Gastrocnemius medialis (tissue), 4 donors: ENCODE data around the gene ACVR1C. TPM values are rescaled to one million over a fixed set of nuclear protein-coding genes. Genes with fewer than 3 reads are reported as not detected.

Experiments used
- ATAC-seq, 2 donors: fragments of 150-250 bp; one replicate each; pipeline ENCODE4 v1.9.1; 2016
- DNase-seq, 2 donors: peaks; one replicate each; pipeline ENCODE4 v3.0.0-alpha.2; 2019
- H3K27ac ChIP-seq, 4 donors: fragments of 200-600 bp; sonication (generic); 1 replicate in 1 of 4; 2 replicates in 3 of 4; pipeline ENCODE4 v1.5.1; 2016 to 2018; ENCODE audit warnings: mild to moderate bottlenecking in 2 of 4, moderate library complexity in 1 of 4
- H3K27me3 ChIP-seq, 3 donors: fragments of 200-600 bp; sonication (generic) in 2 of 3; 1 replicate in 1 of 3; 2 replicates in 2 of 3; pipeline versions ENCODE4 v1.5.1 to v1.6.0; 2016 to 2019; ENCODE audit warnings: mild to moderate bottlenecking in 1 of 3, moderate library complexity in 1 of 3
- H3K36me3 ChIP-seq, 2 donors: fragments of 200-600 bp; sonication (generic) in 1 of 2; one replicate each; pipeline ENCODE4 v1.5.1; 2017 to 2018
- H3K4me1 ChIP-seq, 2 donors: fragments of 200-600 bp; sonication (generic) in 1 of 2; one replicate each; pipeline ENCODE4 v1.5.1; 2016 to 2017; ENCODE audit warnings: mild to moderate bottlenecking in 2 of 2
- H3K4me3 ChIP-seq, 4 donors: fragments of 200-600 bp; sonication (generic) in 3 of 4; 1 replicate in 1 of 4; 2 replicates in 3 of 4; pipeline ENCODE4 v1.5.1; 2016 to 2019; ENCODE audit warnings: mild to moderate bottlenecking in 2 of 4
- H3K9me3 ChIP-seq, 3 donors: fragments of 200-600 bp; sonication (generic) in 2 of 3; 1 replicate in 1 of 3; 2 replicates in 2 of 3; pipeline ENCODE4 v1.5.1; 2016 to 2019
- POLR2A ChIP-seq, 2 donors: fragments of 450-650 bp; IDR thresholded peaks; one replicate each; pipeline ENCODE4 v1.6.1; 2017; ENCODE audit warnings: antibody characterized with exemption in 2 of 2, mild to moderate bottlenecking in 2 of 2, moderate library complexity in 2 of 2
- in situ Hi-C, 4 donors: fragments of 200-750 bp; cut with MboI; loops; one replicate each; pipeline versions ENCODE4 v1.15.0 to v1.8.0; 2017; ENCODE audit warnings: low sequenced_read_pairs in 4 of 4
- intact Hi-C: fragments of 100-400 bp; cut with DNase I; formaldehyde crosslinking; loops from one replicate; pipeline ENCODE4 v1.15.1; 2023; ENCODE audit warnings: low total_unique reads
- total RNA-seq, 4 donors: library from RNA; depleted of rRNA; stranded (reverse); fragments of >200 nt; gene quantifications; one replicate each; pipeline versions ENCODE4 v1.1.0 to v1.2.3, GENCODE V29; 2016
- TF ChIP-seq, protein P1 (sequence below), 5 experiments: fragments of 450-650 bp in 3 of 5; fragments of 200-600 bp in 2 of 5; sonication (generic) in 2 of 5; IDR thresholded peaks in 4 of 5; conservative IDR thresholded peaks in 1 of 5; 1 replicate in 4 of 5; 2 replicates in 1 of 5; pipeline ENCODE4 v1.5.1; 2016 to 2019; ENCODE audit warnings: antibody characterized with exemption in 5 of 5, mild to moderate bottlenecking in 3 of 5, moderate library complexity in 3 of 5

The ACVR1C gene
- total RNA-seq, 4 donors from 2014 or later, result 0.46 to 2.1 (median 0.90) TPM

DNA sequence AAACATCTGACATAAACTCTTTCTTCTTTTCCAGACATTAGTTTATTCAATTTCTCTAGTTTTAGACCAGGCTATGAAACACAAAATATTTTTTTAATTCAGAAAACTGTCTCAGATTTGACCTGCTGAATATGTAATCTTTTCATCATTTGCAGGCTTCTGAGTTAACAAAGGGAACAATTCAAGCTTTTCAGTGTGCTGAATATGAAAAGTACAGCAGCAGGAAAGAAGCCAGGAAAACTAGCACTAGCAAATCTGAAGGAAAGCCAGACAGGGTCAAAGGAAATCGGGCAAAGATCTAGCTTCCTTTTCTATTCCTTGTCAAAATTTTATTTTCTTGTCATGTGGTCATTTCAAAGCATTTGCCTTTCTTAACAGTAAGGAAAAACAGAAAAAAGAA lies 35.3 kb downstream of the ACVR1C start:
- no peaks in the 10 kb centered on the region for H3K9me3 ChIP-seq
- no peaks in the 10 kb centered on the region for H3K4me1 ChIP-seq
- peaks cover 2 to 8% (median 8%) of the 10 kb centered on the region in 3 donors for H3K27me3 ChIP-seq
- in situ Hi-C loops (no loop called here), intact Hi-C loops (no loop called here)
- no peak overlapping the region for H3K4me3 ChIP-seq
- H3K27ac ChIP-seq, result no peak overlapping the region
- TF ChIP-seq POLR2A (IDR thresholded peaks at IDR 0.05), result no peak
- TF ChIP-seq, protein P1, sequence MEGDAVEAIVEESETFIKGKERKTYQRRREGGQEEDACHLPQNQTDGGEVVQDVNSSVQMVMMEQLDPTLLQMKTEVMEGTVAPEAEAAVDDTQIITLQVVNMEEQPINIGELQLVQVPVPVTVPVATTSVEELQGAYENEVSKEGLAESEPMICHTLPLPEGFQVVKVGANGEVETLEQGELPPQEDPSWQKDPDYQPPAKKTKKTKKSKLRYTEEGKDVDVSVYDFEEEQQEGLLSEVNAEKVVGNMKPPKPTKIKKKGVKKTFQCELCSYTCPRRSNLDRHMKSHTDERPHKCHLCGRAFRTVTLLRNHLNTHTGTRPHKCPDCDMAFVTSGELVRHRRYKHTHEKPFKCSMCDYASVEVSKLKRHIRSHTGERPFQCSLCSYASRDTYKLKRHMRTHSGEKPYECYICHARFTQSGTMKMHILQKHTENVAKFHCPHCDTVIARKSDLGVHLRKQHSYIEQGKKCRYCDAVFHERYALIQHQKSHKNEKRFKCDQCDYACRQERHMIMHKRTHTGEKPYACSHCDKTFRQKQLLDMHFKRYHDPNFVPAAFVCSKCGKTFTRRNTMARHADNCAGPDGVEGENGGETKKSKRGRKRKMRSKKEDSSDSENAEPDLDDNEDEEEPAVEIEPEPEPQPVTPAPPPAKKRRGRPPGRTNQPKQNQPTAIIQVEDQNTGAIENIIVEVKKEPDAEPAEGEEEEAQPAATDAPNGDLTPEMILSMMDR (IDR thresholded peaks at IDR 0.05 in 4 of 5, conservative IDR thresholded peaks at IDR 0.05 in 1 of 5), result no peak
- no peak for DNase-seq
- no peaks in the 10 kb centered on the region for H3K36me3 ChIP-seq
- no peak for ATAC-seq

DNA sequence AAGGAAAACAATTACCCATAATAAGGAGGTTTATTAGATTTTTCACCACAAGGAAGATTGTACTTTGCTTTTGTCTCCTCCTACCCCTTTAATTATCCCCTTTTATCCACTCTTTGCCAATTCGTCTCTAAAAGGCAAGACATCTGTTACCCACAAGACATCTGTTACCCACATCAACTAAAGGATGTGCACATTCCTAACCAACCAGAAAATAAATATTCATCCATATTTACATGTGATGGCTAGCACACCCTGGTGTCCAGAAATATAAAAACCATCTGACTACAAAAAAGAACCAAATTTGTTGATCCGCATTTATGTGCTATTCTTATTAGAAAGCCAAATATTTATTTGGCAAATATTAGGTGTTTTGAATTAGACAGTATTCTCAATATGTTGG lies 35.7 kb downstream of the ACVR1C start:
- no peaks in the 10 kb centered on the region for H3K36me3 ChIP-seq
- TF ChIP-seq, protein P1 (IDR thresholded peaks at IDR 0.05 in 4 of 5, conservative IDR thresholded peaks at IDR 0.05 in 1 of 5), result no peak
- no peak for TF ChIP-seq POLR2A (IDR thresholded peaks at IDR 0.05)
- no peak for DNase-seq
- no peak overlapping the region for H3K27ac ChIP-seq
- ATAC-seq, result no peak
- intact Hi-C loops (no loop called here), in situ Hi-C loops (no loop called here)
- H3K4me1 ChIP-seq, result no peaks in the 10 kb centered on the region
- no peaks in the 10 kb centered on the region for H3K9me3 ChIP-seq
- H3K4me3 ChIP-seq, result no peak overlapping the region
- peaks cover 2 to 8% (median 7%) of the 10 kb centered on the region in 3 donors for H3K27me3 ChIP-seq

DNA sequence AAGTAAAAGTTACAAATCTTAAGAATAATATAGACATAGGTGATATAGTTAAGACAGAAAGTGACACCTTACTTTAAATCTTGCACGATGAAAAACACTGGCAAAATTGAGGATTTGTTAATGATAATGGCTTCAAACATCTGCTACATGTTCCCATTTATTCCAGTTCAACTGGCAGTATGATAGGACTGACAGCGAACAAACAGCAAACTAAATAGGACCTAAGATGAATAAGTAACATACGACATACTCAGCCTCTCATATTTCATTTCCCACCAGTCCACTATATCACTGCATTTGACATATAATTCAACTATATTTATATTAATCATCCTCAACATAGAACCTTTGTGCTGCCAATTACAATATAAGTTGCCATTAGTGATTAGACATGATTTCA lies 36.3 kb downstream of the ACVR1C start:
- peaks cover 0 to 4% (median 1%) of the 10 kb centered on the region in 3 donors for H3K27me3 ChIP-seq
- DNase-seq (no peak), ATAC-seq (no peak)
- intact Hi-C loops, result no loop called here
- in situ Hi-C loops, result no loop called here
- H3K4me3 ChIP-seq, result no peak overlapping the region
- H3K27ac ChIP-seq, result no peak overlapping the region
- TF ChIP-seq, protein P1 (IDR thresholded peaks at IDR 0.05 in 4 of 5, conservative IDR thresholded peaks at IDR 0.05 in 1 of 5), result no peak
- no peak for TF ChIP-seq POLR2A (IDR thresholded peaks at IDR 0.05)
- H3K4me1 ChIP-seq, result no peaks in the 10 kb centered on the region
- H3K36me3 ChIP-seq, result no peaks in the 10 kb centered on the region
- H3K9me3 ChIP-seq, result no peaks in the 10 kb centered on the region

DNA sequence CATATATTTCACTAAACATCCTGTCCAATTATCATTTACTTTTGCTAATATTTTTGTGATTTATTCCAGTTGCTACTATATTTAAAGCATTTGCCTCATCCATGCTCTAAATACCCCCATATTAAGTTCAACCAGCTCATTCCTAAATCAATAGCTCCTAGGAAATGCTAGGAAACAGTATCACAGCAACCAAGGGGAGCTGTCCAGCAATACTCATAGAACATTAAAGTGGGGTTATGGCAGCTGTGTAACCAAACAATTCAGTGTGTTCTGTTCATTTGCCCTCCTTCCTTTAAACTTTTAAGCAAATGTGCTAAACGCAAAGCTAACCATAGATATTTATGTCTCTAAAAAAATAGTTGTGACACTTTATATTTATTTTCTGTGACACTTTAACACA lies 41.1 kb downstream of the ACVR1C start:
- no peak for ATAC-seq
- no peak overlapping the region for H3K27ac ChIP-seq
- intact Hi-C loops, result no loop called here
- no peaks in the 10 kb centered on the region for H3K36me3 ChIP-seq
- TF ChIP-seq, protein P1 (IDR thresholded peaks at IDR 0.05 in 4 of 5, conservative IDR thresholded peaks at IDR 0.05 in 1 of 5), result no peak
- no peak for TF ChIP-seq POLR2A (IDR thresholded peaks at IDR 0.05)
- no peaks in the 10 kb centered on the region for H3K4me1 ChIP-seq
- H3K27me3 ChIP-seq, result no peaks in the 10 kb centered on the region
- no peaks in the 10 kb centered on the region for H3K9me3 ChIP-seq
- H3K4me3 ChIP-seq, result no peak overlapping the region
- in situ Hi-C loops, result no loop called here
- no peak for DNase-seq

DNA sequence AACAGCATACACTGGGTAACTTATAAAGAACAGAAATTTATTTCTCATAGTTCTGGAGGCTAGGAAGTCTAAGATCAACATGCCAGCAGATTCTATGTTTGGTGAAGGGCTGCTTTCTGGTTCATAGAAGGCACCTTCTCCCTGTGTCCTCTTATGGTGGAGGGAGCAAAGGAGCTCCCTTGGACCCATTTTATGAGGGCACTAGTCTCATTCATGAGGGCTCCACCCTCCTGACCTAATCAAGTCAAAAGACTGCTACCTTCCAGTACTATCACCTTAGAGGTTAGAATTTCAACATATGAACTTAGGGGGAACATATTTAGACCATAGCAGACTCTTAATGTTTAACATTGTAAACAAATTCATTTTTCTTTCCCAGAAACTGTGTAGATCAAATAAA lies 54.5 kb downstream of the ACVR1C start:
- H3K4me1 ChIP-seq, result no peaks in the 10 kb centered on the region
- H3K36me3 ChIP-seq, result no peaks in the 10 kb centered on the region
- in situ Hi-C loops, result no loop called here
- intact Hi-C loops, result no loop called here
- no peak overlapping the region for H3K4me3 ChIP-seq
- no peak for DNase-seq
- H3K9me3 ChIP-seq, result peaks cover 0 to 2% (median 0%) of the 10 kb centered on the region in 3 donors
- no peak for TF ChIP-seq POLR2A (IDR thresholded peaks at IDR 0.05)
- TF ChIP-seq, protein P1 (IDR thresholded peaks at IDR 0.05 in 4 of 5, conservative IDR thresholded peaks at IDR 0.05 in 1 of 5), result no peak
- ATAC-seq, result no peak
- no peak overlapping the region for H3K27ac ChIP-seq
- no peaks in the 10 kb centered on the region for H3K27me3 ChIP-seq
